ENCODE measurements around the gene LRCH3. TPM values are rescaled to one million over a fixed set of nuclear protein-coding genes. Genes with fewer than 3 reads are reported as not detected.
A peak's percentile ranks its signal among the peaks of the same experiment; 100 is the strongest.

The LRCH3 gene
- total and polyA plus RNA-seq, 9 of the 15 experiments (the other 6 are each of a cell fraction or from before 2014, with no cell fraction given) = 4.6 to 75.3 (median 30.3) TPM

DNA sequence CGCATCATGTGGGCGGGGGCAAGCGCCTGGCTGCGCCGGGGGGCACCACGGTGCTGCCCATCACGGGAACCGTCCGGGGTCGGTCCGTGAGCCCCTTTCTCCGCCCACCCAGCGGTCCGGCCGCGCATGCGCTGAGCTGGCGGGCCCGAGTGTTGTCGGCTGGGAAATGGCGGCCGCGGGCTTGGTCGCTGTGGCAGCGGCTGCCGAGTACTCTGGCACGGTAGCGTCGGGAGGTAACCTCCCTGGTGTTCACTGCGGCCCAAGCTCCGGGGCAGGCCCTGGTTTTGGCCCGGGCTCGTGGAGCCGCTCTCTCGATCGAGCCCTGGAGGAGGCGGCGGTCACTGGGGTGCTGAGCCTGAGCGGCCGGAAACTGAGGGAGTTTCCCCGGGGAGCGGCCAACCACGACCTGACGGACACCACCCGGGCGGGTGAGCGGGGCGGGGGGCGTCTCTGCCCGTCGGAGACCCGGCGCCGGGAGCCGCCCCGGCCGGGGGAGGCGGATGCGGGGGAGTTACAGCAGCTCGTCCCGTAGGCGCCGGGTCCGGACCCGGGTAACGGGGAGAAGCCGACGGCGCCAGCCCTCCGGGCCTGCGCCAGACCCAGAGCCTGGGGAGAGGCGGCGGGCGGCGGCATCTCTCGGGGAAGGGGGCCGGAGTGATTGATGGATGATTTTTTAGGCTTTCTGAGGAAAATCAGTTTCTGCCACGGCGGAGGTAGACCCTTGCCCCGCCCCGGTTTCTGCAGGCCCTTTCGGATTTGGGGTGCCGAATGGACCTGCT lies at the start of gene LRCH3 (continued):
- peak; percentile 70 for TF ChIP-seq CCNT2 (IDR thresholded peaks at IDR 0.05; ENCODE audit: borderline replicate concordance, extremely low read depth, insufficient read length, low read depth, low read length)
- TF ChIP-seq, protein P1, sequence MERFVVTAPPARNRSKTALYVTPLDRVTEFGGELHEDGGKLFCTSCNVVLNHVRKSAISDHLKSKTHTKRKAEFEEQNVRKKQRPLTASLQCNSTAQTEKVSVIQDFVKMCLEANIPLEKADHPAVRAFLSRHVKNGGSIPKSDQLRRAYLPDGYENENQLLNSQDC (CRISPR knock-in tag; IDR thresholded peaks at IDR 0.05) = peak; percentile 6; the same call in 1 of the 2 replicates
- peak; percentile 65; the same call in 1 of the 2 replicates for TF ChIP-seq GTF2F1 (IDR thresholded peaks at IDR 0.05; ENCODE audit: low read depth, low read length)
- TF ChIP-seq CXXC5 (CRISPR knock-in tag; IDR thresholded peaks at IDR 0.05) = peak; percentile 62
- peak; percentile 64; the same call in 1 of the 2 replicates for TF ChIP-seq ZBTB17 (CRISPR knock-in tag; IDR thresholded peaks at IDR 0.05)
- no peak; the same call in 1 of the 2 replicates for TF ChIP-seq ZNF224 (CRISPR knock-in tag; IDR thresholded peaks at IDR 0.05)
- TF ChIP-seq U2AF1 (optimal IDR thresholded peaks at IDR 0.05; ENCODE audit: low read depth, low read length) = peak; percentile 41
- TF ChIP-seq, protein P2, sequence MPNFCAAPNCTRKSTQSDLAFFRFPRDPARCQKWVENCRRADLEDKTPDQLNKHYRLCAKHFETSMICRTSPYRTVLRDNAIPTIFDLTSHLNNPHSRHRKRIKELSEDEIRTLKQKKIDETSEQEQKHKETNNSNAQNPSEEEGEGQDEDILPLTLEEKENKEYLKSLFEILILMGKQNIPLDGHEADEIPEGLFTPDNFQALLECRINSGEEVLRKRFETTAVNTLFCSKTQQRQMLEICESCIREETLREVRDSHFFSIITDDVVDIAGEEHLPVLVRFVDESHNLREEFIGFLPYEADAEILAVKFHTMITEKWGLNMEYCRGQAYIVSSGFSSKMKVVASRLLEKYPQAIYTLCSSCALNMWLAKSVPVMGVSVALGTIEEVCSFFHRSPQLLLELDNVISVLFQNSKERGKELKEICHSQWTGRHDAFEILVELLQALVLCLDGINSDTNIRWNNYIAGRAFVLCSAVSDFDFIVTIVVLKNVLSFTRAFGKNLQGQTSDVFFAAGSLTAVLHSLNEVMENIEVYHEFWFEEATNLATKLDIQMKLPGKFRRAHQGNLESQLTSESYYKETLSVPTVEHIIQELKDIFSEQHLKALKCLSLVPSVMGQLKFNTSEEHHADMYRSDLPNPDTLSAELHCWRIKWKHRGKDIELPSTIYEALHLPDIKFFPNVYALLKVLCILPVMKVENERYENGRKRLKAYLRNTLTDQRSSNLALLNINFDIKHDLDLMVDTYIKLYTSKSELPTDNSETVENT (CRISPR knock-in tag; IDR thresholded peaks at IDR 0.05) = peak; percentile 92; the same call in 1 of the 2 replicates
- TF ChIP-seq, protein P3, sequence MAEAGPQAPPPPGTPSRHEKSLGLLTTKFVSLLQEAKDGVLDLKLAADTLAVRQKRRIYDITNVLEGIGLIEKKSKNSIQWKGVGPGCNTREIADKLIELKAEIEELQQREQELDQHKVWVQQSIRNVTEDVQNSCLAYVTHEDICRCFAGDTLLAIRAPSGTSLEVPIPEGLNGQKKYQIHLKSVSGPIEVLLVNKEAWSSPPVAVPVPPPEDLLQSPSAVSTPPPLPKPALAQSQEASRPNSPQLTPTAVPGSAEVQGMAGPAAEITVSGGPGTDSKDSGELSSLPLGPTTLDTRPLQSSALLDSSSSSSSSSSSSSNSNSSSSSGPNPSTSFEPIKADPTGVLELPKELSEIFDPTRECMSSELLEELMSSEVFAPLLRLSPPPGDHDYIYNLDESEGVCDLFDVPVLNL (CRISPR knock-in tag; IDR thresholded peaks at IDR 0.05; ENCODE audit: low read depth) = peak; percentile 45; the same call in 1 of the 2 replicates
- TF ChIP-seq, protein P4, sequence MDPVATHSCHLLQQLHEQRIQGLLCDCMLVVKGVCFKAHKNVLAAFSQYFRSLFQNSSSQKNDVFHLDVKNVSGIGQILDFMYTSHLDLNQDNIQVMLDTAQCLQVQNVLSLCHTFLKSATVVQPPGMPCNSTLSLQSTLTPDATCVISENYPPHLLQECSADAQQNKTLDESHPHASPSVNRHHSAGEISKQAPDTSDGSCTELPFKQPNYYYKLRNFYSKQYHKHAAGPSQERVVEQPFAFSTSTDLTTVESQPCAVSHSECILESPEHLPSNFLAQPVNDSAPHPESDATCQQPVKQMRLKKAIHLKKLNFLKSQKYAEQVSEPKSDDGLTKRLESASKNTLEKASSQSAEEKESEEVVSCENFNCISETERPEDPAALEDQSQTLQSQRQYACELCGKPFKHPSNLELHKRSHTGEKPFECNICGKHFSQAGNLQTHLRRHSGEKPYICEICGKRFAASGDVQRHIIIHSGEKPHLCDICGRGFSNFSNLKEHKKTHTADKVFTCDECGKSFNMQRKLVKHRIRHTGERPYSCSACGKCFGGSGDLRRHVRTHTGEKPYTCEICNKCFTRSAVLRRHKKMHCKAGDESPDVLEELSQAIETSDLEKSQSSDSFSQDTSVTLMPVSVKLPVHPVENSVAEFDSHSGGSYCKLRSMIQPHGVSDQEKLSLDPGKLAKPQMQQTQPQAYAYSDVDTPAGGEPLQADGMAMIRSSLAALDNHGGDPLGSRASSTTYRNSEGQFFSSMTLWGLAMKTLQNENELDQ (CRISPR knock-in tag; IDR thresholded peaks at IDR 0.05; ENCODE audit: borderline replicate concordance) = 0 out of 2 replicates have a peak, but pooled peaks have one; percentile 34
- TF ChIP-seq SIX5 (IDR thresholded peaks at IDR 0.05; ENCODE audit: borderline replicate concordance in 1 of 2, insufficient read depth in 1 of 2, low read depth in 1 of 2, low read length in 2 of 2) = no peak
- peak; percentile 45; the same call in 1 of the 2 replicates for TF ChIP-seq SIN3B (IDR thresholded peaks at IDR 0.05; ENCODE audit: low read depth)
- TF ChIP-seq SMARCC2 (IDR thresholded peaks at IDR 0.05; ENCODE audit: low read depth) = no peak
- TF ChIP-seq DDX20 (tag; IDR thresholded peaks at IDR 0.05; ENCODE audit: low read depth) = no peak
